Astrocyte (in vitro differentiated cells and primary cell): ENCODE data around the gene ENO2.

Source experiments
- CTCF ChIP-seq: IDR thresholded peaks from 2 replicates; pipeline ENCODE4 v1.5.1; 2011; ENCODE audit warnings: low read depth, mild to moderate bottlenecking, inconsistent platforms, low read length, moderate library complexity; ENCODE audit not compliant: insufficient read depth
- EZH2 ChIP-seq: IDR thresholded peaks from 2 replicates; pipeline ENCODE4 v1.6.1; 2012; ENCODE audit warnings: mild to moderate bottlenecking, low read length, inconsistent platforms; ENCODE audit not compliant: insufficient read depth

- TF ChIP-seq CTCF: no peak
- no peak for TF ChIP-seq EZH2
These were observed 29.8 kb upstream of the ENO2 start for GRCh38 chr12:6884539-6884938.
